K562 (cell line): ENCODE measurements around the gene NEURL4. TPM values are rescaled to one million over a fixed set of nuclear protein-coding genes. Genes with fewer than 3 reads are reported as not detected.

Source experiments
- EP400 ChIP-seq: fragments of 450-650 bp; IDR thresholded peaks from 2 replicates; pipeline ENCODE4 v1.6.1; 2017; ENCODE audit warnings: antibody characterized with exemption, mild to moderate bottlenecking, moderate library complexity
- FOXA3 ChIP-seq, 2 experiments: fragments of 450-650 bp in 1 of 2; sonication (generic) in 1 of 2; formaldehyde crosslinking; IDR thresholded peaks in 1 of 2; conservative IDR thresholded peaks in 1 of 2; 2 replicates each; pipeline versions ENCODE4 v1.4.0 to v1.8.0; 2020 to 2022; ENCODE audit warnings: mild to moderate bottlenecking in 2 of 2, missing genetic modification reagents in 1 of 2
- GATA2 ChIP-seq: sonication (generic); formaldehyde crosslinking; IDR thresholded peaks from 2 replicates; pipeline ENCODE4 v1.4.0; 2020; ENCODE audit warnings: mild to moderate bottlenecking, missing genetic modification reagents
- HCFC1 ChIP-seq: IDR thresholded peaks from 2 replicates; pipeline ENCODE4 v1.6.1; 2012; ENCODE audit warnings: low read depth, low read length, improper control_type of control experiment
- HDAC3 ChIP-seq: fragments of 450-650 bp; IDR thresholded peaks from 2 replicates; pipeline ENCODE4 v1.6.1; 2018; ENCODE audit warnings: borderline replicate concordance, mild to moderate bottlenecking, moderate library complexity; ENCODE audit not compliant: partially characterized antibody
- HMGXB4 ChIP-seq: sonication (generic); formaldehyde crosslinking; IDR thresholded peaks from 2 replicates; pipeline ENCODE4 v1.8.1; 2023; ENCODE audit warnings: mild to moderate bottlenecking, missing genetic modification reagents
- KAT8 ChIP-seq: fragments of 450-650 bp; IDR thresholded peaks from 2 replicates; pipeline ENCODE4 v1.6.1; 2016; ENCODE audit warnings: low read depth, mild to moderate bottlenecking
- NCOA1 ChIP-seq: fragments of 450-650 bp; IDR thresholded peaks from 2 replicates; pipeline ENCODE4 v1.6.1; 2016; ENCODE audit warnings: low read depth
- NCOR1 ChIP-seq: fragments of 450-650 bp; IDR thresholded peaks from 2 replicates; pipeline ENCODE4 v1.6.1; 2016; ENCODE audit warnings: mild to moderate bottlenecking, moderate library complexity
- RAD21 ChIP-seq, 2 experiments: fragments of 250-450 bp in 1 of 2; fragments of 450-650 bp in 1 of 2; sonication (Bioruptor Pico) in 1 of 2; formaldehyde crosslinking in 1 of 2; IDR thresholded peaks in 1 of 2; conservative IDR thresholded peaks in 1 of 2; 2 replicates each; pipeline versions ENCODE4 v1.4.0 to v1.8.0; 2020 to 2022; ENCODE audit warnings: mild to moderate bottlenecking in 2 of 2, moderate library complexity in 1 of 2
- RBFOX2 ChIP-seq: fragments of 200-400 bp; formaldehyde crosslinking; IDR thresholded peaks from 2 replicates; pipeline ENCODE4 v1.6.1; 2017; ENCODE audit warnings: low read depth, mild to moderate bottlenecking, low read length, moderate library complexity
- RFX7 ChIP-seq: fragments of 250-450 bp; sonication (Bioruptor Pico); IDR thresholded peaks from 2 replicates; pipeline ENCODE4 v1.5.1; 2021; ENCODE audit warnings: mild to moderate bottlenecking
- ZBTB1 ChIP-seq: sonication (generic); formaldehyde crosslinking; IDR thresholded peaks from 2 replicates; pipeline ENCODE4 v1.8.1; 2023; ENCODE audit warnings: missing genetic modification reagents, low read depth, mild to moderate bottlenecking, borderline replicate concordance
- ZNF511 ChIP-seq: sonication (generic); formaldehyde crosslinking; IDR thresholded peaks from 2 replicates; pipeline ENCODE4 v1.8.0; 2022; ENCODE audit warnings: mild to moderate bottlenecking, missing genetic modification reagents
- ZNF76 ChIP-seq: fragments of 250-450 bp; sonication (Bioruptor Pico); IDR thresholded peaks from 2 replicates; pipeline ENCODE4 v1.4.0; 2020; ENCODE audit warnings: mild to moderate bottlenecking, moderate library complexity, borderline replicate concordance
- polyA plus RNA-seq, 8 experiments: library from polyadenylated mRNA; depleted of rRNA in 4 of 8; stranded (reverse) in 5 of 8; unstranded in 3 of 8; fragments of >200 nt; fragmentation: Nextera tagmentation in 2 of 8; fragmentation: Illumina TruSeq in 1 of 8; extraction: Ambion mirVana in 2 of 8; extraction: Trizol in 1 of 8; gene quantifications; 2 replicates each; pipeline versions ENCODE4 v1.2.1 to v1.2.3, GENCODE V29; 2011 to 2014; ENCODE audit warnings: inconsistent platforms in 1 of 8, missing spikeins in 1 of 8
- total RNA-seq, 7 experiments: library from RNA; depleted of rRNA in 6 of 7; stranded (reverse); fragments of >200 nt in 6 of 7; fragmentation: Illumina TruSeq in 2 of 7; extraction: Trizol in 2 of 7; gene quantifications; 2 replicates each; pipeline versions ENCODE4 v1.2.1 to v1.2.3, GENCODE V29; 2011 to 2021; ENCODE audit warnings: low replicate concordance in 1 of 7
- TF ChIP-seq, protein P1 (sequence below), 2 experiments: fragments of 450-650 bp; IDR thresholded peaks; 2 replicates each; pipeline ENCODE4 v1.6.1; 2018; ENCODE audit warnings: mild to moderate bottlenecking in 2 of 2, low read depth in 1 of 2; ENCODE audit not compliant: partially characterized antibody in 2 of 2
- TF ChIP-seq, protein P2 (sequence below): conservative IDR thresholded peaks from 2 replicates; pipeline ENCODE4 v1.6.1; 2011; ENCODE audit warnings: low read depth, mild to moderate bottlenecking, low read length; ENCODE audit not compliant: control insufficient read depth

NEURL4 gene
- total and polyA plus RNA-seq, 9 of the 15 experiments (the other 6 are each of a cell fraction or from before 2014, with no cell fraction given), result 0.08 to 37.4 (median 11.5) TPM

DNA sequence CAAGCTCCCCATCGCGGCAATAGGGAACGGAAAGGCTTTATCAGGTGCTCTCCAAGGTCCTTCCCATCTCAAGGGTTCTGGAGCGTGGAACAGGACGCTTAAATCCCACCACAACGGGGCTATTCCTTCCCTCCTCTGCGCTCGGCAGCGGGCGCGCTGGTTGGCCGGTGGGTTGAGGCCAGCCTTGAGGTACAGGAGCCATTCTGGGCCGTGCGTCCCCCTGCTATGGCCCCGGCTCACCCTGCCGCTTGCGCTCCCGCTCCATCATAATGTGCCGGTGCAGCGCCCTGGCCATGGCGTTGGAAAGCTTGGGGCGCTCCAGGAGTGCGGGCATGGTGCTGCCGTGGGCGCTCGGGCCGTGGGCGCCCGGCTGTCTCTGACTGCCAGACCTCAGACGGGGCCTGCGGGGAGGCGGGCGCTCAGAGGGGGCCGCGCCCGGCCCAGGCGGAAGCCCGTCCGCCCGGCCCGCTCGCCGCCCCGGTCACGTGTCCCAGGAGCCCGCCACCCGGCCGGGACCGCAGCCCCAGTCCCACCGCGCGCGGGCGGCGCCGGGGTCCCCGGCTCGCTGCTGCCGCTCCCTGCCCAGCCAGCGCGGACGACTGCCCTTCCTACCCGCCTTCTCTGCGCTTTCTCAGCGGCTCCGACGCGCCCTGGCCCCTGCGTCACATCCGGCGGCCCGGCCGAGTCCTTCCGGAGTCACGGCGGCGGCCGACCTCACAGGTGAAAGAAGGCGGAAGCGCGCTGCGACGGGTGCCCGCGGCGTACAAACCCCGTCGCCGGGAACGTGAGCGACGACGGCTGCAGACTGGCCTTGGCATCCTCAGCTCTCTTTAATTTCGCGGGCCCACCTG, 14.2 kb downstream of the NEURL4 start, which contains the start of gene GPS2 (continued):
- TF ChIP-seq HDAC3 (no peak), NCOA1 (no peak), ZNF511 (CRISPR knock-in tag) (0 out of 2 replicates have a peak, but pooled peaks have one; percentile 32), ZNF76 (CRISPR knock-in tag) (no peak), RAD21 (CRISPR knock-in tag; conservative IDR thresholded peaks at IDR 0.05 in 1 of 2, IDR thresholded peaks at IDR 0.05 in 1 of 2) (no peak), RFX7 (CRISPR knock-in tag) (no peak), GATA2 (CRISPR knock-in tag) (no peak), EP400 (peak; percentile 66; the same call in 1 of the 2 replicates), NCOR1 (0 out of 2 replicates have a peak, but pooled peaks have one; percentile 18), HMGXB4 (no peak), ZBTB1 (CRISPR knock-in tag) (0 out of 2 replicates have a peak, but pooled peaks have one; percentile 29), RBFOX2 (peak; percentile 89), HCFC1 (peak; percentile 76), KAT8 (no peak), FOXA3 (CRISPR knock-in tag; conservative IDR thresholded peaks at IDR 0.05 in 1 of 2, IDR thresholded peaks at IDR 0.05 in 1 of 2) (no peak)
- TF ChIP-seq, protein P1, sequence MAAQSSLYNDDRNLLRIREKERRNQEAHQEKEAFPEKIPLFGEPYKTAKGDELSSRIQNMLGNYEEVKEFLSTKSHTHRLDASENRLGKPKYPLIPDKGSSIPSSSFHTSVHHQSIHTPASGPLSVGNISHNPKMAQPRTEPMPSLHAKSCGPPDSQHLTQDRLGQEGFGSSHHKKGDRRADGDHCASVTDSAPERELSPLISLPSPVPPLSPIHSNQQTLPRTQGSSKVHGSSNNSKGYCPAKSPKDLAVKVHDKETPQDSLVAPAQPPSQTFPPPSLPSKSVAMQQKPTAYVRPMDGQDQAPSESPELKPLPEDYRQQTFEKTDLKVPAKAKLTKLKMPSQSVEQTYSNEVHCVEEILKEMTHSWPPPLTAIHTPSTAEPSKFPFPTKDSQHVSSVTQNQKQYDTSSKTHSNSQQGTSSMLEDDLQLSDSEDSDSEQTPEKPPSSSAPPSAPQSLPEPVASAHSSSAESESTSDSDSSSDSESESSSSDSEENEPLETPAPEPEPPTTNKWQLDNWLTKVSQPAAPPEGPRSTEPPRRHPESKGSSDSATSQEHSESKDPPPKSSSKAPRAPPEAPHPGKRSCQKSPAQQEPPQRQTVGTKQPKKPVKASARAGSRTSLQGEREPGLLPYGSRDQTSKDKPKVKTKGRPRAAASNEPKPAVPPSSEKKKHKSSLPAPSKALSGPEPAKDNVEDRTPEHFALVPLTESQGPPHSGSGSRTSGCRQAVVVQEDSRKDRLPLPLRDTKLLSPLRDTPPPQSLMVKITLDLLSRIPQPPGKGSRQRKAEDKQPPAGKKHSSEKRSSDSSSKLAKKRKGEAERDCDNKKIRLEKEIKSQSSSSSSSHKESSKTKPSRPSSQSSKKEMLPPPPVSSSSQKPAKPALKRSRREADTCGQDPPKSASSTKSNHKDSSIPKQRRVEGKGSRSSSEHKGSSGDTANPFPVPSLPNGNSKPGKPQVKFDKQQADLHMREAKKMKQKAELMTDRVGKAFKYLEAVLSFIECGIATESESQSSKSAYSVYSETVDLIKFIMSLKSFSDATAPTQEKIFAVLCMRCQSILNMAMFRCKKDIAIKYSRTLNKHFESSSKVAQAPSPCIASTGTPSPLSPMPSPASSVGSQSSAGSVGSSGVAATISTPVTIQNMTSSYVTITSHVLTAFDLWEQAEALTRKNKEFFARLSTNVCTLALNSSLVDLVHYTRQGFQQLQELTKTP (IDR thresholded peaks at IDR 0.05; ENCODE audit: low read depth in 1 of 2, partially characterized antibody in 2 of 2), result peak in 1 of 2 experiments; percentile 21
- TF ChIP-seq, protein P2, sequence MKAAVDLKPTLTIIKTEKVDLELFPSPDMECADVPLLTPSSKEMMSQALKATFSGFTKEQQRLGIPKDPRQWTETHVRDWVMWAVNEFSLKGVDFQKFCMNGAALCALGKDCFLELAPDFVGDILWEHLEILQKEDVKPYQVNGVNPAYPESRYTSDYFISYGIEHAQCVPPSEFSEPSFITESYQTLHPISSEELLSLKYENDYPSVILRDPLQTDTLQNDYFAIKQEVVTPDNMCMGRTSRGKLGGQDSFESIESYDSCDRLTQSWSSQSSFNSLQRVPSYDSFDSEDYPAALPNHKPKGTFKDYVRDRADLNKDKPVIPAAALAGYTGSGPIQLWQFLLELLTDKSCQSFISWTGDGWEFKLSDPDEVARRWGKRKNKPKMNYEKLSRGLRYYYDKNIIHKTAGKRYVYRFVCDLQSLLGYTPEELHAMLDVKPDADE, result no peak; the same call in 1 of the 2 replicates
